ENCODE data around the gene GMDS.

DNA sequence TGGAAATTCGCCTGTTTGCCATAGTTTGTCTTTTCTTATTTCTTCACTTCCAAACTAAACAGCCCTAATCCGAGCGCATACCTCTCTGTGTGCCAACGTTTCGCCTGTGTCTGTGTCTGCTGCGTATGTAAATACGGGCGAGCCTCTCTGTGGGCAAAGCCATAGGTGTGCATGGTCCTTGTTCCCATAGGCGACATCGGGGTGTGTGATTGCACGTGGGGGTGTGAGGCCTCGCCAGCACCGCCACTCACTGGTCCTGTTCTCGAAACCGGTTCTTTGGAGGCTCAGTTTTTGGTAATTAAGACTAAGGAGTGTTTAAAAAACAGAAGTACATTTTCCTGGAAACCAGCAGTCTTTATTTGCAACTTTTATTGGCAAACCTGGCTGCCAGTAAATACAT, 641.7 kb downstream of the GMDS start:
- TF ChIP-seq RAD21 (IDR thresholded peaks at IDR 0.05; ENCODE audit: low read length): no peak
- TF ChIP-seq FOXJ3 (CRISPR knock-in tag; IDR thresholded peaks at IDR 0.05): no peak
- TF ChIP-seq, protein P1, sequence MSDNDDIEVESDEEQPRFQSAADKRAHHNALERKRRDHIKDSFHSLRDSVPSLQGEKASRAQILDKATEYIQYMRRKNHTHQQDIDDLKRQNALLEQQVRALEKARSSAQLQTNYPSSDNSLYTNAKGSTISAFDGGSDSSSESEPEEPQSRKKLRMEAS (IDR thresholded peaks at IDR 0.05; ENCODE audit: low read depth): no peak
- no peak for TF ChIP-seq EZH2phosphoT487 (IDR thresholded peaks at IDR 0.05; ENCODE audit: borderline replicate concordance, low read depth)
- TF ChIP-seq, protein P2, sequence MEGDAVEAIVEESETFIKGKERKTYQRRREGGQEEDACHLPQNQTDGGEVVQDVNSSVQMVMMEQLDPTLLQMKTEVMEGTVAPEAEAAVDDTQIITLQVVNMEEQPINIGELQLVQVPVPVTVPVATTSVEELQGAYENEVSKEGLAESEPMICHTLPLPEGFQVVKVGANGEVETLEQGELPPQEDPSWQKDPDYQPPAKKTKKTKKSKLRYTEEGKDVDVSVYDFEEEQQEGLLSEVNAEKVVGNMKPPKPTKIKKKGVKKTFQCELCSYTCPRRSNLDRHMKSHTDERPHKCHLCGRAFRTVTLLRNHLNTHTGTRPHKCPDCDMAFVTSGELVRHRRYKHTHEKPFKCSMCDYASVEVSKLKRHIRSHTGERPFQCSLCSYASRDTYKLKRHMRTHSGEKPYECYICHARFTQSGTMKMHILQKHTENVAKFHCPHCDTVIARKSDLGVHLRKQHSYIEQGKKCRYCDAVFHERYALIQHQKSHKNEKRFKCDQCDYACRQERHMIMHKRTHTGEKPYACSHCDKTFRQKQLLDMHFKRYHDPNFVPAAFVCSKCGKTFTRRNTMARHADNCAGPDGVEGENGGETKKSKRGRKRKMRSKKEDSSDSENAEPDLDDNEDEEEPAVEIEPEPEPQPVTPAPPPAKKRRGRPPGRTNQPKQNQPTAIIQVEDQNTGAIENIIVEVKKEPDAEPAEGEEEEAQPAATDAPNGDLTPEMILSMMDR (IDR thresholded peaks at IDR 0.05): no peak
- no peak for TF ChIP-seq EP300 (IDR thresholded peaks at IDR 0.05; ENCODE audit: borderline replicate concordance in 1 of 2, low read depth in 1 of 2, low read length in 1 of 2)
- TF ChIP-seq, protein P3, sequence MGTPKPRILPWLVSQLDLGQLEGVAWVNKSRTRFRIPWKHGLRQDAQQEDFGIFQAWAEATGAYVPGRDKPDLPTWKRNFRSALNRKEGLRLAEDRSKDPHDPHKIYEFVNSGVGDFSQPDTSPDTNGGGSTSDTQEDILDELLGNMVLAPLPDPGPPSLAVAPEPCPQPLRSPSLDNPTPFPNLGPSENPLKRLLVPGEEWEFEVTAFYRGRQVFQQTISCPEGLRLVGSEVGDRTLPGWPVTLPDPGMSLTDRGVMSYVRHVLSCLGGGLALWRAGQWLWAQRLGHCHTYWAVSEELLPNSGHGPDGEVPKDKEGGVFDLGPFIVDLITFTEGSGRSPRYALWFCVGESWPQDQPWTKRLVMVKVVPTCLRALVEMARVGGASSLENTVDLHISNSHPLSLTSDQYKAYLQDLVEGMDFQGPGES (IDR thresholded peaks at IDR 0.05; ENCODE audit: low read depth, low read length): no peak
- TF ChIP-seq JUND (IDR thresholded peaks at IDR 0.05): no peak
- no peak for TF ChIP-seq MXI1 (IDR thresholded peaks at IDR 0.05; ENCODE audit: low read depth, low read length)
- TF ChIP-seq POLR2AphosphoS5 (IDR thresholded peaks at IDR 0.05; ENCODE audit: low read depth, low read length): no peak
- TF ChIP-seq, protein P4, sequence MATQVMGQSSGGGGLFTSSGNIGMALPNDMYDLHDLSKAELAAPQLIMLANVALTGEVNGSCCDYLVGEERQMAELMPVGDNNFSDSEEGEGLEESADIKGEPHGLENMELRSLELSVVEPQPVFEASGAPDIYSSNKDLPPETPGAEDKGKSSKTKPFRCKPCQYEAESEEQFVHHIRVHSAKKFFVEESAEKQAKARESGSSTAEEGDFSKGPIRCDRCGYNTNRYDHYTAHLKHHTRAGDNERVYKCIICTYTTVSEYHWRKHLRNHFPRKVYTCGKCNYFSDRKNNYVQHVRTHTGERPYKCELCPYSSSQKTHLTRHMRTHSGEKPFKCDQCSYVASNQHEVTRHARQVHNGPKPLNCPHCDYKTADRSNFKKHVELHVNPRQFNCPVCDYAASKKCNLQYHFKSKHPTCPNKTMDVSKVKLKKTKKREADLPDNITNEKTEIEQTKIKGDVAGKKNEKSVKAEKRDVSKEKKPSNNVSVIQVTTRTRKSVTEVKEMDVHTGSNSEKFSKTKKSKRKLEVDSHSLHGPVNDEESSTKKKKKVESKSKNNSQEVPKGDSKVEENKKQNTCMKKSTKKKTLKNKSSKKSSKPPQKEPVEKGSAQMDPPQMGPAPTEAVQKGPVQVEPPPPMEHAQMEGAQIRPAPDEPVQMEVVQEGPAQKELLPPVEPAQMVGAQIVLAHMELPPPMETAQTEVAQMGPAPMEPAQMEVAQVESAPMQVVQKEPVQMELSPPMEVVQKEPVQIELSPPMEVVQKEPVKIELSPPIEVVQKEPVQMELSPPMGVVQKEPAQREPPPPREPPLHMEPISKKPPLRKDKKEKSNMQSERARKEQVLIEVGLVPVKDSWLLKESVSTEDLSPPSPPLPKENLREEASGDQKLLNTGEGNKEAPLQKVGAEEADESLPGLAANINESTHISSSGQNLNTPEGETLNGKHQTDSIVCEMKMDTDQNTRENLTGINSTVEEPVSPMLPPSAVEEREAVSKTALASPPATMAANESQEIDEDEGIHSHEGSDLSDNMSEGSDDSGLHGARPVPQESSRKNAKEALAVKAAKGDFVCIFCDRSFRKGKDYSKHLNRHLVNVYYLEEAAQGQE (IDR thresholded peaks at IDR 0.05; ENCODE audit: low read depth, low read length): no peak
- TF ChIP-seq FOXM1 (IDR thresholded peaks at IDR 0.05; ENCODE audit: low read depth): no peak

Data from SK-N-SH (cell line).